ENCODE data around the gene TM9SF2.
A peak's percentile ranks its signal among the peaks of the same experiment; 100 is the strongest.

Gene TM9SF2

DNA sequence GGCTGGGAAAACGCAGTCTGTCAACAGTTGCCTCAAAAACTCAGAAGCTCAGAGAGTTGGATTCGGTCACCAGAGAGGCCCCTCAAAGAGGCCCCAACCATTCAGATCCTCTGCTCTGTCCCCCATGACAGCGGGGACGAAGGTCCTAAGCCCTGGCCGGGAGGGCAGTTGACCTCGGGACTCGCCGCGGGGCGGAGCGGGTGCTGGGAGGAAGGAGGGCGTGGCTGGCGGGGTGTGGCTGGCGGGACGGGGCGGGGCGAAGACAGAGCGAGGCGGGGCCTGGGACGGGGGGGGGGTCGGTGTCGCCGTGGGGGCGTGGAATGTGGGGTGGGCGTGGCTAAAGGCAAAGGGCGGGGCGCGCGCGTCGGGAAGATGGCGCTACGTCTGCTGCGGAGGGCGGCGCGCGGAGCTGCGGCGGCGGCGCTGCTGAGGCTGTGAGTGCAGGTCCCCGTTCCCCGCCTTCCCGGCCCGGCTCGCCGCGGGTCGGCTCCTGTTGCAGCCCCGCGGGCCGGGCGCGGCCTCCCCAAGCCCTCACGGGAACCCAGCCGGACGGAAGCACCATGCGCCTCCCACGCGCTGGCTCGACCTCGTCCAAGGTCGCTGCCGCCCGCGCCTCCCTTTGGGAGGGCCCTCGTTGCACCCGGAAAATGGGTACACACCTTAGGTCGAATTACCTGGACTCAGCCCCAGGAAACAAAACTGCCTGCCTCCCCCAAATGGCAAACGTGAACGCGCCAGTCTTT is 105.2 kb downstream of the TM9SF2 start, which contains the start of gene CLYBL:
Gene CLYBL (plus strand): TSS at position 367 of the 743 bp plus-strand sequence.
- peak within 1 kb of the TSS; percentile 78 for H3K4me2 ChIP-seq
- no peaks in the 10 kb centered on the region for H3K9me3 ChIP-seq
- H3K36me3 ChIP-seq = no peaks in the 10 kb centered on the region
- no peaks in the 10 kb centered on the region for H3K27me3 ChIP-seq
- no peaks in the 10 kb centered on the region for H4K20me1 ChIP-seq
- peak within 1 kb of the TSS; percentile 79 for H3K4me3 ChIP-seq
- H3K27ac ChIP-seq = peak within 1 kb of the TSS; percentile 88
- TF ChIP-seq Cebpa-rat (IDR thresholded peaks at IDR 0.05) = no peak
- peaks cover 30% of the 10 kb centered on the region for H3K4me1 ChIP-seq
- peak within 1 kb of the TSS; percentile 85 for H3K9ac ChIP-seq

DNA sequence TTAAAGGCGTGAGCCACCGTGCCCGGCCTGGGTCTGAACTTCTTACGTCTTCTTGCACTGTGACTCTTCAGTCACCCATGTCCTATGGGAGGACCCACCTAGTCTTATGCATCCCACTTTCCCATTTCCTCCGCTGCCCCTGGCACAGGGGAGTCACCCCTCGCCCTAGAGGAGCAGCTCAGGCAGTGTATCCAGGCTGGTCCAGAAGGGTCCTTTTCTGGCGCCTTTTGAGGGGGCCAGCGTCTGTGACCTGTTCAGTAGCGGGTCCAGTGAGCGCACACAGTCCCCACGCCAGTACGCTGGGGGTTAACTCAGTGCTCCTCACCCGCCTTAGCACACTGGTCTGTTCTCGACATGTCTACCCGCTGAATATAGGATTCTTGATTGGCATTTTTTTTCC is 107.1 kb downstream of the TM9SF2 start:
- Histone ChIP-seq H3K4me3 (no peak overlapping the region), H3K27ac (no peak overlapping the region), H3K9ac (no peak overlapping the region), H3K27me3 (no peaks in the 10 kb centered on the region), H3K9me3 (no peaks in the 10 kb centered on the region), H4K20me1 (no peaks in the 10 kb centered on the region), H3K4me1 (peaks cover 26% of the 10 kb centered on the region), H3K36me3 (no peaks in the 10 kb centered on the region), H3K4me2 (no peak overlapping the region)
- TF ChIP-seq Cebpa-rat (IDR thresholded peaks at IDR 0.05) = no peak

DNA sequence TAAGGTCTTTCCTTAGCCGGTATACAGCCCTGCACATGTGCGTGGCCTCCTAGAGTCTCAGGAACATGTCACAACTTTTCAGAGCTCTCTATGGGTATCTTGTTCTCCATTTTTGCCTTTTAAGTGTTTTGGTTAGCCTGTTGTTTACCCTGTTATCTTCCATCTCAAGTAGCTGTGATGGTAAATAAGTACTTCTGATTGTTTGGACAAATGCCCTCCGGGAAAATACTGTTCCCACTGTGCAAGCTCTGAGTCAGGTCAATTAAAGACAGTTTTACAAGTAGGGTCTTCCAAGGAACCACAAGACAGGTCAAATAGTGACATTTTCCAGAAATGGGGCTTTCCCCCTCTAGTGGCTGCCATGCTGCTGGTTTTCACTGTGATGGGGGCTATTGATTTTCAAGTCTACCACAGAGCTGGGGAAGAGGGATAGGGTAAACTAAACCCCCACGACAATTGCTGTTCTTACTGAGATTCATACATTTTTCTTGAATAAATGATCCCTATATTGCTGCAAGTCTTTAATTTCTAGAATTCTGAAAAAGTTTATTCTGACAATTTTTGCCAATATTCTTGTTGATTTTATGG is 109.5 kb downstream of the TM9SF2 start:
- H4K20me1 ChIP-seq = no peaks in the 10 kb centered on the region
- peak overlapping the region; percentile 41; the same call in 1 of the 2 replicates for H3K4me2 ChIP-seq
- H3K27me3 ChIP-seq = no peaks in the 10 kb centered on the region
- no peaks in the 10 kb centered on the region for H3K36me3 ChIP-seq
- H3K4me1 ChIP-seq = peaks cover 18% of the 10 kb centered on the region
- H3K27ac ChIP-seq = no peak overlapping the region
- H3K9me3 ChIP-seq = no peaks in the 10 kb centered on the region
- no peak overlapping the region for H3K9ac ChIP-seq
- no peak overlapping the region for H3K4me3 ChIP-seq
- no peak for TF ChIP-seq Cebpa-rat (IDR thresholded peaks at IDR 0.05)

Data from BLaER1 (cell line).